NCI-H2107 treated with DMSO at 0.1 percent for 48 hours (cell line): ENCODE results near the gene MED17.

Experiments
- DNase-seq: peaks from one replicate; lab custom pipeline; 2025; ENCODE audit not compliant: unreplicated experiment; lab: John Stamatoyannopoulos, UW

Gene MED17

DNA sequence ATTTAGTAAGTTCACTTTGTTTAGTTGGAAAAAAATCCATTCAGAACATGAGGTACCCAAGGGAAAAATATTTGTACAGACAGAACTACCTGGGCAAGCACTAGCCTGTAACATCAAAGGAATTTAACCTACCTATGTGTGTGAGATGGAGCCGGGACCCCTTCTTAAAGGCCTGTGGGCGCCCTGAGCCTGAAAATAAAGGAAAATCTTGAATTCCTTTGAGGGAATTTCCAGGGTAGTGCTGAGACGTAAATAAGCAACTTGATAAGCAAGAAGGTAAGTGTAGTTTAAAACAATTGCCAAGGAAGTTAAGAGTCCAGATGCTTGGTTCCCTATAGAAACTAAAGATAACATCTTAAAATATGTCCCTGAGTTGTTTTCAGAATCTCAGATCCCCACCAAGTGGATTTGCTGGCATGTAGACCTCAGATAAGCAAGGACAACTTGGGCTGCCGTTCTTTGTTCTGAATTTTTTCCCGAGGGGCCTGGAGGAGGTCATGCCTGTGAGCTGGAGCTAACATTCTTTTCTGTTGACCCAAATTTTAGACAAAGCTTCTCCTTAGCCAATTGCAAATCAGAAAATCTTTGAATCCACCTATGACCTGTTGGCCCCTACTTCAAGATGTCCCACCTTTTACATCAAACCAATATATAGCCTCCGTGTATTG, 31.0 kb downstream of the MED17 start:
- DNase-seq, result no peak

DNA sequence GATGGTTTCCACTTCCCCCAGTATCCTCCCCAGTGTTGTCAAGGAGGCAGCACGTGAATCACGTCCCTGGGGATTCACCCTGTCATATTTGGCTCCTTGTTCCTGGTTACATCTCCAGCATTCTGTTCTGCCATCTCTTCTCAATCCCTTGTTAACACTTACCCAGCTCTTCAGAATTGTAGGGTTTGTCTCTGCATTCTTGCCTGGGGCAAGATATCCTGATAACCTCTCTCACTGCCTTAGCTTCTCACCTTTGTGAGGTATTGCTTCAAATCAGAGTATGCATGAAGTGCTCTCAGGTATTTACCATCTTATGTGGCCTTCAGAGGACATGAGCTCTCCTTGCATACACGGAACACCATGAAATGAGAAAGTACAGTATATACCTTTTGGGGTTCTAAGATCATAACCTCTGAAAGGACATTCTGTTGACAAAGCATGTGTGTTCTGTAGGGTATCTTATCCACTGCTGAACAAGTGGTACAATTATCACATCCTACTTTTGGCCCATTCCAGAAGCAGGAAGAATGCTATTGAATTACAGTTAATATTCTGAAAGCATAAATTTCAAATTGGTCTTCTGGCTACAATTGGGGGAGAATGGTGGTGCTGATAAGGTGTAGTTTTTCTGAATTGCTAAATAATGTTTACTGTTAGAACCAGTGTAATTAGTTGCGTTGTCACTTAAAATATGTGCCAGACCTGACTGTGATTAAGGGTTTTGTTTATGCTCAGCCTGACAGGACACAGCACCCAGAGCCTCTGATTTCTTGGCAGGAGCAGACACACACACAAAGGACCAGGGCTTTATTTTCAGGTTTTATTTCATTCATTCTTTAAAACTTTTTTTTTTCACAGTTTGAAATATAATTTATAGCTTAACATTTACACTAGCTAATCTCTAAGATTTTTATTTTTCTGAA, 33.6 kb downstream of the MED17 start:
- no peak for DNase-seq

DNA sequence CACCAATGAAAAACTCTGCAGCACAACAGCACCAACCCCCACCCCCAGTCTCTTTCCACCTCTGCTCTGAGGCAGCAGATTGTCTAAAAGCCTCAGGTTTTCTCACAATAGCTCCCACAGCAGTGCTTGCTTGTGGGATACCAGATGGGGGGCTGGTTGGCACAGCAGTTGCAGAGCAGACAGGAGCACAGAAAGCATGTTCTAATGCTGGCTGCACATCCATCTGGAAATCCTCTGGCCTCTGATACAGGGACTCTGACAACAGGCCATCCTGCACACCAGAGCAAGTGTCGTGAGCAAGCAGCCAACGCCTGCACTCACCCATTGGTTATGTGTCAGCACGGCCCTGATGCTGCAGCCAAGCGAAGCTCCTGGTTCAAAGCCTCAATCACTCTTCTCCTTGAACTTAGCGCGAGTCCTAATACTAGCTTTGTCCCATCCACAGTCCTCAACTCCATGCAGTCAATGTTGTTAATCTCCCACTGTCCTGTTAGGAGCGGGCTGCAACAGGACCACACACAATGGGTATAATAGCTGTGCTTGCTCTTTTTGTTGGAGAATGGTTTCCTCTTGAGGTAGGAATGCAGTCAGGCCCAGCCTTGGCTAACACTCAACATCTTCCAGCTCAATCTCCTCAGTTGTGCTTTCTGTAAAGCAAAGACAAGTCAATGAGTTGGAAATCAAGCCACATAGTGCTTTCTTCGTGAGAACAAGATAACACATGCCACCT, 36.0 kb downstream of the MED17 start:
- DNase-seq, result no peak

DNA sequence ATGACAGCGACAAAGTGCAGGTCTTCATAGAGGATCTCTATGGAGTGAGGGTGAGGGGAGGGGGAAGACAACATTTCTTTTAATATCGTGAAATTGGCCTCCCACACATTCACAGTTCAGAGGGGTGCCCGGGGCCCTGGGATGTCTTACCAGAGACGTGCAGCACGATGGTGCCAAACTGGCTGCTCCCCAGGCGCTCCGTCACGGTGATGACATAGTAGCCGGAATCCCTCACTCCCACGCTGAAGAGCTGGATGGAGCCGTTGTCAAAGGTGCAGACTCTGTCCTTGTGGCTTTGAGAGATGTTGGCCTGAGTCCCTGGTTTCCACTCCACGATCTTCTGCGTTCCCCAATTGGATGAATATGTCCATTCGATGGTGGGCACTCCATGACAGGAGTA, 36.8 kb downstream of the MED17 start:
- DNase-seq, result no peak

GRCh38 chr11:93821617-93822016, 37.5 kb downstream of the MED17 start:
- DNase-seq, result no peak

DNA sequence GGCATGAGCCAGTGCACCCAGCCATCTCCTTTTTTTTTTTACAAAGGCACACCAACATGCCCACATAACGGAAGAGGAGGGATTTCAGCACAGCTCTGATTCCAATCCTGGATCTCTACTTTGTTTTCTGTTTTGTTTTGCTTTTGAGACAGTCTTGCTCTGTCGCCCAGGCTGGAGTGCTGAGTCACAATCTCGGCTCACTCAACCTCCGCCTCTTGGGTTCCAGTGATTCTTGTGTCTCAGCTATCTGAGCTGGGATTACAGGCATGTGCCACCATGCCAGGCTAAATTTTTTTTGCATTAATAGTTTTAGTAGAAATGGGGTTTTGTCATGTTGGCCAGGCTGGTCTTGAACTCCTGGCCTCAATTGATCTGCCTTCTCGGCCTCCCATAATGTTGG, 38.3 kb downstream of the MED17 start:
- no peak for DNase-seq

DNA sequence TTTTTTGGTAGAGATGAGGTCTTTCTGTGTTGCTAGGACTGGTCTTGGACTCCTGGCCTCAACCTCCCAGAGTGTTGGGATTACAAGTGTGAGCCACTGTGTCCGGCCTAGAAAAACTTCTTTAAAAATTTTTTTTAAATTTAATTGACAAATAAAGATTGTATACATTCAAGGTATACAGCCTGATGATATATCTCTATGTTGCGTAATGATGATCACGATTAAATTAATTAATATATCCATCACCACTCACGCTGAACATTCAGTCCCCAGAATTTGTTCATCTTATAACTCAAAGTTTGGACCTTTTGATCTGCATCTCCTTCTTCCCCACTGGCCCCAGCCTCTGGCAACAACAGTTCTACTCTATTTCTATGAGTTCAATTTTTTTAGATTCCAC, 39.1 kb downstream of the MED17 start:
- no peak for DNase-seq

DNA sequence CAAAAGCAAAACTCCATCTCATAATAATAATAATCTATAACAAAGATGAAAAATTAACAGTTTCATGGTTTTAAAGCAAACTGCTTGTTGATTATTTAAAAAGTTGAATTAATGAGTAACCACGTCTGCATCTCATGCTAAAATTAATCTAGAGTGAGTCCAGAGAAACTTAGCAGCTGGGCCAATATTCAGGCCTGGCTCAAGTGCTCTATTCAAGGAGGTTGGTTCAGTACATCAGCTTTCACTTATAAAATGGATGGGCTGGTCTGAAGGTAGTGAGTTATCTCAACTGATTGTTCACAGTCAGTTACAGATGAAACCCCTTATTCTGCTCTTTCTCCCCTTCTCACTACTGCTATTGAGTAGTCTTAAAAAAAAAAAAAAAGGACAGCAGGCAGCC, 43.3 kb downstream of the MED17 start:
- DNase-seq, result no peak

GRCh38 chr11:93829598-93829997, 45.5 kb downstream of the MED17 start:
- no peak for DNase-seq

GRCh38 chr11:93831343-93832127, 47.5 kb downstream of the MED17 start:
- no peak for DNase-seq

GRCh38 chr11:93832780-93833179, 48.7 kb downstream of the MED17 start:
- DNase-seq, result no peak

GRCh38 chr11:93838967-93839366, 54.9 kb downstream of the MED17 start:
- DNase-seq, result no peak

GRCh38 chr11:93840180-93840579, 56.1 kb downstream of the MED17 start:
- no peak for DNase-seq

DNA sequence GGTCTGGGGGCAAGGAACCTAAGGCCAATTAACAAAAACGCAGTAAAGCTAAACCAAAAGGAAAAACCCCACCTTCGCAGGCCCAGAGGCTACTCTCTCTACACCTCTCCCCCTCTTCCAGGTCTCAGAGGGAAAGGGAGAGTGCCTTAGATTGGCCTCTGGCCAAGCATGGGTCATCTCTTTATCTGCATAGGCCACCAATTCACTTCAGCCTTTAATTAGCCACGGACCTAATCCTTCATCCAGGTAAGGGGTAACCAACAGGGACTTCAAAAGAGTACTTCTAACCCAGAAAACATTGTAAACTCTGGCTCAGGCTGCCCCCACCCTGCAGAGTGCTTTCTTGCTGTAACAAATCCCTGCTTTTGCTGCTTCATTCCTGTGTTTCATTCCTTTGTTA, 56.9 kb downstream of the MED17 start:
- DNase-seq, result no peak

DNA sequence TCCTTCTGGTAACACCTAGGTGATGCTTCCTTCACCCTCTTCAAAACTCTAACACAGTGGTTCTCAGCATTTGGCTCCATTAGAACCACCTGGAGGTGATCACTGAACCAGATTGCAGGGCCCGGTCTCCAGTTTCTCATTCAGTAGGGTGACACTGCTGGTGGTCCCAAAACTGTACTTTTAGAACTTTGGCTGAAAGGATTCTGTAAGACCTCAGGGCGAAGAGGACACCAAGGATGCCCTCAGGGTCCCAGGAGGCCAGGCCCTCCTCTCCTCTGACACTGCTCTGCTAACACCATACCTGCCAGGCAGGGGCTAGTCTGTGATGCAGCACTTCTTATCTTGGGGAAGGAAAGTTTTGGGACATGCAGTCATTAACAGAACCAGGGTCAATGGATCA, 57.4 kb downstream of the MED17 start:
- DNase-seq, result no peak

DNA sequence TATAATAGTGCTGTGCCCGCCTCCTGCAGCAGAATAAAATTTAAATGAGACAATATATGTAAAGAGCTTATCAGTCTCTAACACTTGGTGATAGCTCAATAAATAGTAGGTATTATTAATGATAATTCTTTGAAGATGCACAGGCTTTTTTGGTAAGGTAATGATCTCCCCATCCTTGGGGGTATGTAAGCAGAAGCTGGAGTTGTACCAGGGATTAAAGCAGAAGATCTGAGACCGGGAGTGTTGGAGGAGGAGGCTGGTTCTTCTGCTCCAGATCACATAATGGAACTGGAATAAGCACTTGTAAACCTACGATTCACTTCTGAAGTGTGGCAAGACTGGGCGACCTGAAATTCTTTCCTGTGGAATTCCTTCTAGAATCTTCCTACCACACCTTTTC, 58.0 kb downstream of the MED17 start:
- no peak for DNase-seq

GRCh38 chr11:93842461-93842860, 58.4 kb downstream of the MED17 start:
- no peak for DNase-seq

GRCh38 chr11:93843906-93844305, 59.8 kb downstream of the MED17 start:
- DNase-seq, result no peak

DNA sequence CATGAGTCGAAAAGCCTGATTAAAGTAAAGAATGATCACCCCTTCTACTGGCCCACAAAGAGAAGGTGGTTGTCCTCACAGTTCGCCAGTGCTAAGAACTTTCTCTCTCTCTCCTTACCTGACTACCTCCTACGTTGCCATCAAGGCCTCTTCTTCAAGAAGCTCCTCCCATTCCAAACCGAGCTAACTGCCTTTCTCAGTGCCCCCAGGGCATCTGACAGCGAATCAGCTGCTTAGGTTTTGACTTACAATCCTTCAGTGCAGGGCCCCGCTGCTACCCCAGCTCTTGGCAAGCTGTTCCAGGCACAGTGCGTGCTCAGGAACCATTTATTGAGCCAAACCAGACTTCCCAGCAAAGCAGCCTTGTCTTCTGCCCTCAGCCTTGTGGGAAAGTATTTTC, 60.5 kb downstream of the MED17 start:
- DNase-seq, result no peak

DNA sequence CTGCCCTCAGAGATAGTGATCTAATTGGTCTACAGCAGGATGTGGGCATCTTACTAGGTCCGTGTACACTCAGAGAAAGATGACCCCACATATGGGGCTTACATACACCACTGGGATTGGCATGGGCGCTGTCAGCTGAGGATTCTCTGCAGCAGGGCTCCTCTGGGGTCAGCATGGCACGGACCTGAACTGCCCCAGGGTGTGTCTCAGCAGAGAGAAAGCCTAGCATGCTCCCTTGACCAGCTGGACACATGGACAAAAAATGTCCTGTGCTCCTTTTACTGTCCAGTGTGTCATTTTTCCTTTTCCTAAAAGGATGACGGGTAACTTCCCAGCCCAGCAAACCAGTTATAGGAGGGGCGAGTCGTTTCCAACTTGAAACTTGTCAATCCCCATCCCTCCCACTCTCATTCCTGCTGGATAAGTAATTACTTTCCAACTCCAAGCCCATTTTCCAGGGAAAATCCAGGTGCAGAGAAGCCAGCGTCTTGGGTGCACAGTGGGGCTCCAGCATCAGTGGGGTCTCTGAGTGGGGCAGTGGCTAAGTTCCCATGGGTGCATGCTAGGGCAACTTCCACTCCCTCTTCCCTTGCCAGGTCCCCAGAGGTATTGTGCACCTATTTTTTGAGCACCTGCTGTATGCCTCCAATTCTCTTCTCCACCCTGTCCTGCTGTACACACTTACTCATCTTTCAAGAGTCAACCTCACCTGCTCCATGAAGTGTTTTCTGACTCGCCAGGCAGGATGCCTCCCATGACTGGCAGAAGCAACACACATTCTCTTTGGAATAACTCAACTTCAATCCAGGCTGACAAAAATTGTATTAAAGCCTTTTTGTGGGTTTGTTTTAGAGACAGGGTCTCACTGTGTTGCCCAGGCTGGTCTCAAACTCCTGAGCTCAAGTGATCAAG, 61.4 kb downstream of the MED17 start:
- DNase-seq, result no peak
